SJCRH30 (cell line): ENCODE measurements around the gene KCNAB2. TPM values are rescaled to one million over a fixed set of nuclear protein-coding genes. Genes with fewer than 3 reads are reported as not detected.
A peak's percentile ranks its signal among the peaks of the same experiment; 100 is the strongest.

ENCODE experiments used
- DNase-seq, 2 experiments: peaks; one replicate each; pipeline ENCODE4 v3.0.0-alpha.2; 2015 to 2020
- H3K27ac ChIP-seq: fragments of 250-450 bp; sonication (Bioruptor Pico); 2 replicates; pipeline ENCODE4 v1.5.1; 2020; ENCODE audit warnings: mild to moderate bottlenecking, moderate library complexity
- H3K27me3 ChIP-seq: fragments of 250-450 bp; sonication (Bioruptor Pico); 2 replicates; pipeline ENCODE4 v1.5.1; 2020; ENCODE audit warnings: mild to moderate bottlenecking, moderate library complexity
- H3K36me3 ChIP-seq: fragments of 250-450 bp; sonication (Bioruptor Pico); 2 replicates; pipeline ENCODE4 v1.5.1; 2020; ENCODE audit warnings: mild to moderate bottlenecking, moderate library complexity
- H3K4me1 ChIP-seq: fragments of 250-450 bp; sonication (Bioruptor Pico); 2 replicates; pipeline ENCODE4 v1.5.1; 2020; ENCODE audit warnings: mild to moderate bottlenecking, moderate library complexity
- H3K4me3 ChIP-seq: fragments of 250-450 bp; sonication (Bioruptor Pico); 2 replicates; pipeline ENCODE4 v1.5.1; 2020; ENCODE audit warnings: mild to moderate bottlenecking, moderate library complexity
- H3K9me3 ChIP-seq: fragments of 250-450 bp; sonication (Bioruptor Pico); replicated peaks from 2 replicates; pipeline ENCODE4 v1.5.1; 2020; ENCODE audit warnings: mild to moderate bottlenecking, moderate library complexity
- total RNA-seq: library from RNA; depleted of rRNA; stranded (reverse); fragments of >200 nt; shearing (Covaris generic); gene quantifications from 2 replicates; pipeline ENCODE4 v1.2.3, GENCODE V29; 2014

KCNAB2 gene
- total RNA-seq, 1 experiment from 2014 or later = 0.77 TPM

- H3K4me3 ChIP-seq = no peak overlapping the region
- H3K27me3 ChIP-seq = peaks cover 60% of the 10 kb centered on the region
- DNase-seq = no peak
- H3K36me3 ChIP-seq = no peaks in the 10 kb centered on the region
- no peaks in the 10 kb centered on the region for H3K9me3 ChIP-seq
- H3K27ac ChIP-seq = no peak overlapping the region
- no peaks in the 10 kb centered on the region for H3K4me1 ChIP-seq
Observed at GRCh38 chr1:6103111-6103853, 57.6 kb downstream of the KCNAB2 start.

GRCh38 chr1:6103854-6104530, 58.3 kb downstream of the KCNAB2 start:
- no peak overlapping the region for H3K27ac ChIP-seq
- DNase-seq = no peak
- H3K9me3 ChIP-seq = no peaks in the 10 kb centered on the region
- H3K36me3 ChIP-seq = no peaks in the 10 kb centered on the region
- H3K27me3 ChIP-seq = peaks cover 56% of the 10 kb centered on the region
- H3K4me3 ChIP-seq = no peak overlapping the region
- H3K4me1 ChIP-seq = no peaks in the 10 kb centered on the region

- Histone ChIP-seq H3K27me3 (peaks cover 49% of the 10 kb centered on the region), H3K36me3 (no peaks in the 10 kb centered on the region), H3K4me3 (no peak overlapping the region), H3K27ac (no peak overlapping the region), H3K4me1 (no peaks in the 10 kb centered on the region), H3K9me3 (no peaks in the 10 kb centered on the region)
- no peak for DNase-seq
Observed at GRCh38 chr1:6104631-6105030, 58.9 kb downstream of the KCNAB2 start.

GRCh38 chr1:6105218-6105679, 59.6 kb downstream of the KCNAB2 start:
- Histone ChIP-seq H3K36me3 (no peaks in the 10 kb centered on the region), H3K4me3 (no peak overlapping the region), H3K4me1 (no peaks in the 10 kb centered on the region), H3K9me3 (no peaks in the 10 kb centered on the region), H3K27ac (no peak overlapping the region), H3K27me3 (peaks cover 44% of the 10 kb centered on the region)
- no peak for DNase-seq

GRCh38 chr1:6105763-6106162, 60.1 kb downstream of the KCNAB2 start:
- Histone ChIP-seq H3K9me3 (no peaks in the 10 kb centered on the region), H3K4me3 (no peak overlapping the region), H3K36me3 (no peaks in the 10 kb centered on the region), H3K27ac (no peak overlapping the region), H3K27me3 (peaks cover 41% of the 10 kb centered on the region), H3K4me1 (no peaks in the 10 kb centered on the region)
- DNase-seq = no peak

- H3K27me3 ChIP-seq = peaks cover 36% of the 10 kb centered on the region
- no peak overlapping the region for H3K27ac ChIP-seq
- no peaks in the 10 kb centered on the region for H3K9me3 ChIP-seq
Observed at GRCh38 chr1:6106321-6106731, 60.6 kb downstream of the KCNAB2 start.

GRCh38 chr1:6106977-6107376, 61.3 kb downstream of the KCNAB2 start:
- Histone ChIP-seq H3K27ac (no peak overlapping the region), H3K27me3 (peaks cover 32% of the 10 kb centered on the region), H3K36me3 (no peaks in the 10 kb centered on the region), H3K4me1 (no peaks in the 10 kb centered on the region), H3K4me3 (no peak overlapping the region), H3K9me3 (no peaks in the 10 kb centered on the region)
- no peak for DNase-seq

More at GRCh38 chr1:6106321-6106731, 60.6 kb downstream of the KCNAB2 start:
- no peaks in the 10 kb centered on the region for H3K4me1 ChIP-seq
- H3K4me3 ChIP-seq = no peak overlapping the region
- no peaks in the 10 kb centered on the region for H3K36me3 ChIP-seq
- no peak for DNase-seq

- H3K4me1 ChIP-seq = peaks cover 2% of the 10 kb centered on the region; the same call in 1 of the 2 replicates
Observed at GRCh38 chr1:6107409-6108356, 62.0 kb downstream of the KCNAB2 start.

GRCh38 chr1:6108476-6108875, 62.8 kb downstream of the KCNAB2 start:
- no peak for DNase-seq
- H3K9me3 ChIP-seq = no peaks in the 10 kb centered on the region
- no peak overlapping the region for H3K4me3 ChIP-seq
- peaks cover 21% of the 10 kb centered on the region for H3K27me3 ChIP-seq
- no peaks in the 10 kb centered on the region for H3K36me3 ChIP-seq
- H3K27ac ChIP-seq = no peak overlapping the region
- peaks cover 2% of the 10 kb centered on the region; the same call in 1 of the 2 replicates for H3K4me1 ChIP-seq

More at GRCh38 chr1:6107409-6108356, 62.0 kb downstream of the KCNAB2 start:
- no peaks in the 10 kb centered on the region for H3K36me3 ChIP-seq
- H3K4me3 ChIP-seq = no peak overlapping the region
- no peak overlapping the region for H3K27ac ChIP-seq
- no peaks in the 10 kb centered on the region for H3K9me3 ChIP-seq
- DNase-seq = no peak
- peaks cover 25% of the 10 kb centered on the region for H3K27me3 ChIP-seq

GRCh38 chr1:6108937-6109614, 63.4 kb downstream of the KCNAB2 start:
- peaks cover 2% of the 10 kb centered on the region; the same call in 1 of the 2 replicates for H3K4me1 ChIP-seq
- DNase-seq = peak; percentile 47 to 48
- H3K36me3 ChIP-seq = no peaks in the 10 kb centered on the region
- no peaks in the 10 kb centered on the region; the same call in 1 of the 2 replicates for H3K9me3 ChIP-seq
- H3K27me3 ChIP-seq = peaks cover 17% of the 10 kb centered on the region
- H3K27ac ChIP-seq = no peak overlapping the region
- no peak overlapping the region for H3K4me3 ChIP-seq

GRCh38 chr1:6109688-6110087, 64.0 kb downstream of the KCNAB2 start:
- no peak for DNase-seq
- no peak overlapping the region for H3K4me3 ChIP-seq
- peaks cover 2% of the 10 kb centered on the region; the same call in 1 of the 2 replicates for H3K4me1 ChIP-seq

GRCh38 chr1:6110326-6110725, 64.6 kb downstream of the KCNAB2 start:
- DNase-seq = no peak
- peaks cover 2% of the 10 kb centered on the region; the same call in 1 of the 2 replicates for H3K4me1 ChIP-seq
- no peaks in the 10 kb centered on the region; the same call in 1 of the 2 replicates for H3K9me3 ChIP-seq
- H3K4me3 ChIP-seq = no peak overlapping the region
- H3K27ac ChIP-seq = no peak overlapping the region
- no peaks in the 10 kb centered on the region for H3K36me3 ChIP-seq
- peaks cover 8% of the 10 kb centered on the region; the same call in 1 of the 2 replicates for H3K27me3 ChIP-seq

More at GRCh38 chr1:6109688-6110087, 64.0 kb downstream of the KCNAB2 start:
- H3K27me3 ChIP-seq = peaks cover 12% of the 10 kb centered on the region
- H3K27ac ChIP-seq = no peak overlapping the region
- no peaks in the 10 kb centered on the region for H3K36me3 ChIP-seq
- H3K9me3 ChIP-seq = no peaks in the 10 kb centered on the region; the same call in 1 of the 2 replicates

- H3K27me3 ChIP-seq = 0 out of 2 replicates have a peak, but pooled peaks cover 8% of the 10 kb centered on the region
- H3K27ac ChIP-seq = no peak overlapping the region
- DNase-seq = no peak
- H3K36me3 ChIP-seq = no peaks in the 10 kb centered on the region
- H3K9me3 ChIP-seq = no peaks in the 10 kb centered on the region; the same call in 1 of the 2 replicates
- no peak overlapping the region for H3K4me3 ChIP-seq
- peaks cover 2% of the 10 kb centered on the region; the same call in 1 of the 2 replicates for H3K4me1 ChIP-seq
Observed at GRCh38 chr1:6111571-6111970, 65.9 kb downstream of the KCNAB2 start.
